Pancreas (tissue), 10 donors: ENCODE data around the gene ELL. TPM values are rescaled to one million over a fixed set of nuclear protein-coding genes. Genes with fewer than 3 reads are reported as not detected.

Experiments used
- ATAC-seq, 4 donors: fragments of 200-7000 bp; cut with Tn5 transposase; one replicate each; pipeline versions ENCODE4 v1.8.0 to v1.9.1; 2020; ENCODE audit warnings: mild to moderate bottlenecking in 4 of 4, moderate library complexity in 4 of 4
- DNase-seq, 6 donors: peaks; one replicate each; pipeline ENCODE4 v3.0.0-alpha.2; 2020
- FAIRE-seq: peaks from 2 replicates; lab custom pipeline; 2012; peaks lifted over from hg19 to GRCh38; lab: Jason Lieb, UNC
- H3K27ac ChIP-seq, 4 donors: fragments of 200-600 bp; sonication (generic); 1 replicate in 3 of 4; 2 replicates in 1 of 4; pipeline versions ENCODE4 v1.5.0 to v1.8.0; 2020
- H3K27me3 ChIP-seq, 4 donors: fragments of 200-600 bp; one replicate each; pipeline ENCODE4 v1.8.0; 2021
- H3K36me3 ChIP-seq, 3 donors: fragments of 200-600 bp; sonication (generic) in 1 of 3; one replicate each; pipeline versions ENCODE4 v1.5.0 to v1.8.0; 2020 to 2021
- H3K4me1 ChIP-seq, 3 donors: fragments of 200-600 bp; one replicate each; pipeline ENCODE4 v1.8.0; 2021
- H3K4me3 ChIP-seq, 4 donors: fragments of 200-600 bp; sonication (generic) in 2 of 4; one replicate each; pipeline versions ENCODE4 v1.5.0 to v1.8.0; 2020 to 2021
- H3K9me3 ChIP-seq, 4 donors: fragments of 200-600 bp; one replicate each; pipeline ENCODE4 v1.8.0; 2021
- CTCF ChIP-seq, 4 donors: fragments of 200-600 bp; sonication (generic) in 3 of 4; IDR thresholded peaks; one replicate each; pipeline versions ENCODE4 v1.5.0 to v1.8.0; 2021; ENCODE audit warnings: antibody characterized with exemption in 4 of 4
- WGBS, 2 donors: extraction: QIAGEN DNeasy Blood & Tissue Kit; methylation state at CpG; one replicate each; pipeline ENCODE4 v1.1.7; 2013; 5-methylcytosine and 5-hydroxymethylcytosine counted together
- intact Hi-C, 3 donors: fragments of 100-400 bp; cut with DNase I; formaldehyde crosslinking; loops; one replicate each; pipeline versions ENCODE4 v1.11.1 to v1.14.2; 2022
- polyA plus RNA-seq, 2 donors: library from polyadenylated mRNA; stranded (reverse); fragments of 200-250 nt; gene quantifications; one replicate each; pipeline ENCODE4 v1.2.3, GENCODE V29; 2013
- total RNA-seq, 6 donors: library from RNA; stranded (reverse); fragmentation: NEBNext Ultra II Directional in 4 of 6; extraction: Animal tissue kit (Norgen Biotek cat#: 25700) in 4 of 6; gene quantifications; one replicate each; pipeline versions ENCODE4 v1.2.1 to v1.2.4, GENCODE V29; 2021 to 2023
- donor health status: healthy with polysubstance abuse.
- donor health status: DM: no; HTN: no; CAD: no; lungs with moderate emphysema.
- donor health status: DM: no; HTN: no; CAD: no.
- donor health status: control.
- donor health status: control.
- donor health status: Bipolar disorder and iron deficiency.
- donor health status: DM: yes; HTN: yes; CAD: no.
- donor health status: DM: no; HTN: no; CAD: no.
- donor health status: DM: no; HTN: no; CAD: no.
- donor health status: DM: yes; HTN: yes; CAD: no.

ELL gene
- total and polyA plus RNA-seq, 8 donors: 5.8 to 13.4 (median 9.8) TPM

- intact Hi-C loops: no loop called here
- Histone ChIP-seq H3K9me3 (no peaks in the 10 kb centered on the region), H3K27me3 (no peaks in the 10 kb centered on the region), H3K4me1 (peaks cover 0 to 6% (median 0%) of the 10 kb centered on the region in 3 donors), H3K4me3 (no peak overlapping the region), H3K27ac (no peak overlapping the region), H3K36me3 (peaks cover 0 to 9% (median 6%) of the 10 kb centered on the region in 3 donors)
- no peak for ATAC-seq
- WGBS, 2 donors: 95 to 96% methylated on average over 19 of the region's 19 CpGs
- no peak for FAIRE-seq
- DNase-seq: peak in 1 of 6 donors; percentile 59
- TF ChIP-seq CTCF (IDR thresholded peaks at IDR 0.05): no peak
Measured at GRCh38 chr19:18539372-18539771, 17.5 kb upstream of the ELL start.

GRCh38 chr19:18538115-18538514 lies 16.2 kb upstream of the ELL start:
- no peak overlapping the region for H3K27ac ChIP-seq
- no peaks in the 10 kb centered on the region for H3K9me3 ChIP-seq
- no peak for TF ChIP-seq CTCF (IDR thresholded peaks at IDR 0.05)
- H3K4me3 ChIP-seq: no peak overlapping the region
- ATAC-seq (no peak), FAIRE-seq (no peak), DNase-seq (peak in 1 of 6 donors; percentile 71)
- intact Hi-C loops: no loop called here
- H3K36me3 ChIP-seq: peaks cover 0 to 9% (median 6%) of the 10 kb centered on the region in 3 donors
- 91% methylated on average over 22 of the region's 22 CpGs for WGBS, 2 donors
- peaks cover 0 to 6% (median 0%) of the 10 kb centered on the region in 3 donors for H3K4me1 ChIP-seq
- H3K27me3 ChIP-seq: no peaks in the 10 kb centered on the region

- no peaks in the 10 kb centered on the region for H3K27me3 ChIP-seq
- H3K9me3 ChIP-seq: no peaks in the 10 kb centered on the region
- ATAC-seq: no peak
- no peak for FAIRE-seq
- H3K36me3 ChIP-seq: peaks cover 0 to 9% (median 9%) of the 10 kb centered on the region in 3 donors
- no peak overlapping the region for H3K4me3 ChIP-seq
- 92 to 95% methylated on average over 17 of the region's 17 CpGs for WGBS, 2 donors
- DNase-seq: peak in 1 of 6 donors; percentile 63
- TF ChIP-seq CTCF (IDR thresholded peaks at IDR 0.05): no peak
- H3K4me1 ChIP-seq: peaks cover 0 to 6% (median 0%) of the 10 kb centered on the region in 3 donors
- intact Hi-C loops: no loop called here
- no peak overlapping the region for H3K27ac ChIP-seq
Measured at GRCh38 chr19:18537431-18537830, 15.6 kb upstream of the ELL start.

- no peaks in the 10 kb centered on the region for H3K9me3 ChIP-seq
- intact Hi-C loops: no loop called here
- peaks cover 0 to 13% (median 10%) of the 10 kb centered on the region in 3 donors for H3K36me3 ChIP-seq
- 95% methylated on average over 10 of the region's 10 CpGs for WGBS, 2 donors
- TF ChIP-seq CTCF (IDR thresholded peaks at IDR 0.05): no peak
- DNase-seq (no peak), FAIRE-seq (no peak), ATAC-seq (no peak)
- no peaks in the 10 kb centered on the region for H3K27me3 ChIP-seq
- H3K27ac ChIP-seq: no peak overlapping the region
- no peak overlapping the region for H3K4me3 ChIP-seq
- H3K4me1 ChIP-seq: no peaks in the 10 kb centered on the region
Measured at GRCh38 chr19:18536475-18536874, 14.6 kb upstream of the ELL start.

GRCh38 chr19:18533058-18533457 lies 11.2 kb upstream of the ELL start:
- Histone ChIP-seq H3K4me3 (no peak overlapping the region), H3K27ac (no peak overlapping the region), H3K27me3 (no peaks in the 10 kb centered on the region), H3K4me1 (no peaks in the 10 kb centered on the region), H3K36me3 (peaks cover 0 to 12% (median 10%) of the 10 kb centered on the region in 3 donors), H3K9me3 (no peaks in the 10 kb centered on the region)
- TF ChIP-seq CTCF (IDR thresholded peaks at IDR 0.05): no peak
- intact Hi-C loops: no loop called here
- WGBS, 2 donors: 96% methylated on average over 4 of the region's 4 CpGs
- FAIRE-seq: no peak
- no peak for ATAC-seq
- no peak for DNase-seq
